ENCODE data around the gene RAB32. TPM values are rescaled to one million over a fixed set of nuclear protein-coding genes. Genes with fewer than 3 reads are reported as not detected.
"Not testable (repeated sequence)": the region's sequence is repeated elsewhere in the genome, so short reads cannot be mapped to it uniquely, and the experiment has no call there.

Gene RAB32
- total and polyA plus RNA-seq, 5 experiments from 2014 or later, result 0.14 to 0.49 (median 0.34) TPM; not detected in 1

DNA sequence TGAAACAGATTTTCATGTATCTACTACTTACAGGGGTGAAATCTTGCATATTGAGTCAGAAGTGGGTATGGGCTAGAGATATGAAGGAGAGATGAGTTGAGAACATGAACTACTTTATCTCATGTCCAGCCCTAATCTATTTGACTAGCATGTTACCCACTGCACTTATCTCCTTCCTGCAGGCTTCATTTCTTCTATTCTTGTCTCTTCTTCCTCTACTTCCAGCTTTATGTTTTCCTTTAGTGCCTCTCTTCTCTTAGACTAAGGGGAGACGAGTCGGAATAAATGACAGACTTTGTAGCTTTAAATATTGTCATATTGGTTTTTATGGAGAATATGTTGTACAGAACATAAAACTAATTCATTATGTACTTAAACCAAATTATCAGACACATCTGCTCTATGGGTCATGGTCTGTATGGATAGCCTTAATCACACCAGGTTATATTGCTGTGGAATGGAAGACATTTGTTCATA lies 5.3 kb downstream of the RAB32 start:
- peaks cover 0 to 3% (median 0%) of the 10 kb centered on the region in 9 donors for H3K9me3 Mint-ChIP-seq
- H3K27ac Mint-ChIP-seq, result no peak overlapping the region
- peaks cover 5 to 13% (median 10%) of the 10 kb centered on the region in 4 donors for H3K4me1 Mint-ChIP-seq
- POLR2A ChIA-PET, result no interaction called here
- H3K4me3 Mint-ChIP-seq, result no peak overlapping the region
- peaks cover 0 to 4% (median 0%) of the 10 kb centered on the region in 3 donors for H3K36me3 Mint-ChIP-seq
- ATAC-seq (no peak), DNase-seq (no peak)
- H3K27me3 Mint-ChIP-seq, result peaks cover 8 to 29% (median 15%) of the 10 kb centered on the region in 5 donors

- Mint-ChIP-seq H3K4me1 (peaks cover 0 to 2% (median 0%) of the 10 kb centered on the region in 4 donors), H3K36me3 (no peaks in the 10 kb centered on the region), H3K27ac (peak overlapping the region in 1 of 10 donors; percentile 67), H3K9me3 (no peaks in the 10 kb centered on the region), H3K4me3 (no peak overlapping the region), H3K27me3 (peaks cover 0 to 9% (median 0%) of the 10 kb centered on the region in 5 donors)
- ATAC-seq (no peak), DNase-seq (no peak)
- POLR2A ChIA-PET, result no interaction called here
These were observed 7.3 kb downstream of the RAB32 start for GRCh38 chr6:146550911-146551310.

DNA sequence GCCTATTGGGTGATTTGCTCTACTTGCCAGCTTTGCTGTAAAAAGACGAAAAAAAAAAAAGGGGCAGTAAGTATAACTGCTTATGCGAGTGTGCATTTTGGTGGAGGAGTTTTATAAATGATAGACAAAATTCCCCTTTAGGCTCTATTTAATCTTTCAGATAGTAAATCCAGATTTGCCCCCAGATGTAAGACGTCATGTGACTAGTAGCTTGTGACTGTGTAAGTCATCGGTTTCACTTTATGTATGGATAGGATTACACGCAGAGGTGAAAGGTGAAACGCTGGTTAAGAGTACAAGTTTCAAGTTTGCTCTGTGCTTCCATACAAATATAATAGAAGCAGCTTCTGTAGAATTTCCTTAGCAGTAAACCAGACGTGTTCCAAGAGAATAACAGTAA lies 7.9 kb downstream of the RAB32 start:
- peaks cover 0 to 1% (median 0%) of the 10 kb centered on the region in 4 donors for H3K4me1 Mint-ChIP-seq
- no peaks in the 10 kb centered on the region for H3K9me3 Mint-ChIP-seq
- DNase-seq (no peak), ATAC-seq (no peak)
- POLR2A ChIA-PET, result no interaction called here
- no peak overlapping the region for H3K4me3 Mint-ChIP-seq
- H3K27ac Mint-ChIP-seq, result no peak overlapping the region
- H3K36me3 Mint-ChIP-seq, result no peaks in the 10 kb centered on the region
- H3K27me3 Mint-ChIP-seq, result peaks cover 0 to 6% (median 0%) of the 10 kb centered on the region in 5 donors

GRCh38 chr6:146553377-146554135 lies 9.9 kb downstream of the RAB32 start:
- DNase-seq, result no peak
- no peak for ATAC-seq
- Mint-ChIP-seq H3K4me3 (no peak overlapping the region), H3K9me3 (no peaks in the 10 kb centered on the region), H3K36me3 (no peaks in the 10 kb centered on the region), H3K4me1 (peaks cover 0 to 1% (median 0%) of the 10 kb centered on the region in 4 donors), H3K27ac (no peak overlapping the region), H3K27me3 (no peaks in the 10 kb centered on the region)
- POLR2A ChIA-PET, result no interaction called here

- H3K4me1 Mint-ChIP-seq, result peaks cover 0 to 1% (median 0%) of the 10 kb centered on the region in 4 donors
- no peaks in the 10 kb centered on the region for H3K36me3 Mint-ChIP-seq
- no peak overlapping the region for H3K27ac Mint-ChIP-seq
- no peak for DNase-seq
- H3K27me3 Mint-ChIP-seq, result no peaks in the 10 kb centered on the region
- H3K9me3 Mint-ChIP-seq, result peaks cover 0 to 4% (median 0%) of the 10 kb centered on the region in 9 donors
- POLR2A ChIA-PET, result no interaction called here
- no peak for ATAC-seq
- H3K4me3 Mint-ChIP-seq, result no peak overlapping the region
These were observed 17.0 kb downstream of the RAB32 start for GRCh38 chr6:146560607-146561006.

DNA sequence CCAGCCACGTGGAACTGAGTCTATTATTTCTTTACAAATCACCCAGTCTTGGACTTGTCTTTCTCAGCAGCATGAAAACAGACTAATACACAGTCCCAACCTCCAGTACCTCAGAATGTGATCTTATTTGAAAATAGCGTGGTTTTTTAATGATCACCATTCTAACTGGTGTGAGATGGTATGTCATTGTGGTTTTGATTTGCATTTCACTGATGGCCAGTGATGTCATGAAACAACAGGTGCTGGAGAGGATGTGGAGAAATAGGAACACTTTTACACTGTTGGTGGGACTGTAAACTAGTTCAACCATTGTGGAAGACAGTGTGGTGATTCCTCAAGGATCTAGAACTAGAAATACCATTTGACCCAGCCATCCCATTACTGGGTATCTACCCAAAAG lies 23.0 kb downstream of the RAB32 start:
- H3K27me3 Mint-ChIP-seq, DNase-seq, ATAC-seq, H3K27ac Mint-ChIP-seq, H3K36me3 Mint-ChIP-seq, H3K4me3 Mint-ChIP-seq, POLR2A ChIA-PET, H3K4me1 Mint-ChIP-seq: not testable (repeated sequence)
- H3K9me3 Mint-ChIP-seq, result peaks cover 5 to 30% (median 14%) of the 10 kb centered on the region in 9 donors

DNA sequence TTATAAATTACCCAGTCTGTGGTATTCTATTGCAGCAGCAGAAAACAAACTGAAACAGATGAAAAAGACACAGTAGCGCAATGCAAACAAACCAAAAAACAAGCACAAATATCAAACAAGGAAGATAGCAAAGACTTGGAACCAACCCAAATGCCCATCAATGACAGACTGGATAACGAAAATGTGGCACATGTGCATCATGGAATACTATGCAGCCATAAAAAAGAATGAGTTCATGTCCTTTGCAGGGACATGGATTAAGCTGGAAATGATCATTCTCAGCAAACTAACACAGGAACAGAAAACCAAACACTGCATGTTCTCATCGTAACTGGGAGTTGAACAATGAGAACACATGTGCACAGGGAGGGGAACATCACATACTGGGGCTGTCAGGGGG lies 25.0 kb downstream of the RAB32 start:
- DNase-seq, POLR2A ChIA-PET, H3K27me3 Mint-ChIP-seq, H3K4me3 Mint-ChIP-seq, H3K4me1 Mint-ChIP-seq, H3K27ac Mint-ChIP-seq, H3K36me3 Mint-ChIP-seq, ATAC-seq: not testable (repeated sequence)
- peaks cover 5 to 35% (median 20%) of the 10 kb centered on the region in 9 donors for H3K9me3 Mint-ChIP-seq

DNA sequence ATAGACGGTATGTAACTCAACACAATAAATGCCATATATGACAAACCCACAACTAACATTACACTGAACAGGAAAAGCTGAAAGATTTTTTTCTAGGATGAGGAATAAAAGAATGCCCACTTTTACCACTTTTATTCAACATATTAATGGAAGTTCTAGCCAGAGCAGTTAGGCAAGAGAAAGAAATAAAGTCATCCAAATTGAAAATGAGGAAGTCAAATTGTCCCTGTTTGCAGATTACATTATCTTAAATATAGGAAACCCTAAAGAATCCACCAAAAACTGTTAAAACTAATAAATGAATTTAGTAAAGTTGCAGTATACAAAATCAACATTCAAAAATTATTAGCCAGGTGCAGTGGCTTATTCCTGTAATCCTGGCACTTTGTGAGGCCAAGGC lies 30.6 kb downstream of the RAB32 start:
- Mint-ChIP-seq H3K27ac (no peak overlapping the region), H3K4me1 (no peaks in the 10 kb centered on the region), H3K4me3 (no peak overlapping the region), H3K27me3 (no peaks in the 10 kb centered on the region), H3K9me3 (peaks cover 6 to 43% (median 19%) of the 10 kb centered on the region in 9 donors), H3K36me3 (peaks cover 0 to 7% (median 0%) of the 10 kb centered on the region in 3 donors)
- no peak for ATAC-seq
- POLR2A ChIA-PET, result no interaction called here
- no peak for DNase-seq

DNA sequence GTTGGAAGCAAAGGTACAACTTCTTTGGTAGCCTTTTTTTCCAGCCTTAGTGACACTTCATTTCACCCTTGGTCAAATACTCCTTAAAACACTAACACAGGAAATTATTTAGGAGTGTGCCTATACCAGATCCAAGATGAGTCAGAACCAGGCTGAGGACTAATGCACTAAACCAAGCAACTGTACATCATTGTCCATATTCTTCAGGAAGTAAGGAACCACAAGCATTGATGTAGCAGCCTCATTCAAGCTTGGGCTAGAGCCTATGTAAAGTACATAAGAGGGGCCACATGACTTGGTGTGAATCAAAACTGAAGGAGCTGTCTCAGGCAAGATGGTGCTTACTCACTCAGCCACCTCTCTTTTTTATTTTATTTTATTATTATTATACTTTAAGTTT lies 34.4 kb downstream of the RAB32 start:
- Mint-ChIP-seq H3K4me3 (no peak overlapping the region), H3K9me3 (peaks cover 0 to 15% (median 2%) of the 10 kb centered on the region in 9 donors), H3K27me3 (no peaks in the 10 kb centered on the region), H3K27ac (no peak overlapping the region), H3K4me1 (no peaks in the 10 kb centered on the region), H3K36me3 (no peaks in the 10 kb centered on the region)
- ATAC-seq (no peak), DNase-seq (no peak)
- POLR2A ChIA-PET, result no interaction called here

GRCh38 chr6:146581968-146582367 lies 38.3 kb downstream of the RAB32 start:
- H3K4me3 Mint-ChIP-seq, result no peak overlapping the region
- DNase-seq, result no peak
- H3K4me1 Mint-ChIP-seq, result no peaks in the 10 kb centered on the region
- no peak overlapping the region for H3K27ac Mint-ChIP-seq
- peaks cover 0 to 3% (median 0%) of the 10 kb centered on the region in 9 donors for H3K9me3 Mint-ChIP-seq
- POLR2A ChIA-PET, result no interaction called here
- no peaks in the 10 kb centered on the region for H3K36me3 Mint-ChIP-seq
- H3K27me3 Mint-ChIP-seq, result no peaks in the 10 kb centered on the region
- no peak for ATAC-seq

DNA sequence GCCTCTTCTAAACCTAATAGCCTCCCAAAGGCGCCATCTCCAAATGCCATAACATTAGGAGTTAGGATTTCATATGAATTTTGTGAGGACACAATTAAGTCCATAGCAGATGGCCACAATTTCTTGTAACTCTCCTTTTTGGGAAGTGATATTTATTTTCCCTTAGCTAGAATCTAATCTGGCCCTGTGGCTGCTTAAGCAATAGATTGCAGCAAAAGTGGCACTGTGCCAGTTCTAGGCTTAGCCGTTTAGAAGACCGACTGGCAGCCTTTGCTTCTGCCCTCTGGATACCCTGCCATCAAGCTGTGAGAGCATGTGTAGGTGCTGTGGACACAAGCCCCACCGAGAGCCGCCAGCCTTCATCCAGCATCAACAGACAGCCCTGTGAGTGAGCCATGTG lies 39.2 kb downstream of the RAB32 start:
- no peaks in the 10 kb centered on the region for H3K27me3 Mint-ChIP-seq
- H3K4me1 Mint-ChIP-seq, result no peaks in the 10 kb centered on the region
- H3K4me3 Mint-ChIP-seq, result no peak overlapping the region
- POLR2A ChIA-PET, result no interaction called here
- no peak overlapping the region for H3K27ac Mint-ChIP-seq
- peaks cover 0 to 3% (median 0%) of the 10 kb centered on the region in 9 donors for H3K9me3 Mint-ChIP-seq
- DNase-seq (no peak), ATAC-seq (no peak)
- H3K36me3 Mint-ChIP-seq, result no peaks in the 10 kb centered on the region

DNA sequence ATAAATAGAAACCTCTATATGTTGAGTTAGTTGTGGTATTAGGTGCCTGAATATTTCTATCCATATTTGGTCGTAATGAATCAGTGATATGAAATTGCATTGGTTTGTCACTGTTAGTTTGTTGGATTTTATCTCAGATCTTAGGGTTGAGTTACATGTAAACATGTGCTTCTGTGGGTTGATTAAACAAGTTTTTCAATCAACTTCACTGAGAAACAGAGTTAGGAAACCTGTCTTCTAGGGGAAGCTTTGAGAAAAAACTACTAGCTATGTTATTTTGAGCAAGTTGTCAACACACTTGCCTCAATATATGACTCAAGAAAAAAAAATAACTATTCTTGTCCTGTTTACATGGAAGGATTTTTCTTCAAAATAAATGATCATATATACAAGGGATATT lies 40.3 kb downstream of the RAB32 start:
- POLR2A ChIA-PET, result no interaction called here
- DNase-seq (no peak), ATAC-seq (no peak)
- no peaks in the 10 kb centered on the region for H3K36me3 Mint-ChIP-seq
- H3K27ac Mint-ChIP-seq, result no peak overlapping the region
- no peaks in the 10 kb centered on the region for H3K4me1 Mint-ChIP-seq
- no peak overlapping the region for H3K4me3 Mint-ChIP-seq
- peaks cover 0 to 3% (median 0%) of the 10 kb centered on the region in 9 donors for H3K9me3 Mint-ChIP-seq
- no peaks in the 10 kb centered on the region for H3K27me3 Mint-ChIP-seq

DNA sequence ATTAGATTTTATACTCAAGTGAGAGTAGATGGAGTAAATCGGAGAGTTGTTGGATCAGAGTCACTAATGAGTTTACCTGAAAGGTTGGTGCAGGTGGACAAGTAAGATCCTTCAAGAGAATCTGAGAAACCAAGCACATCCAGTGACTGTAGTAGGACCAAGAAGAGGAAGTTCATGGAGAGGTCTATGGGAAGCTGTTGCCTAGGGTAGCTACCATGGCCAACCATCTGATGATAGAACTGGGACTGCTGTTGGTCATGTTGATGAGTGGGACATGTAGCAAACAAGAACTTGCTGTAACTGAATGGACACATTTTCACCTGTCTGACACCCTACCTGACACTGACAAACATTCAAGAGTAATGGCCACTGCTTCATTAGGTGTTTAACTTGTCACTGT lies 43.8 kb downstream of the RAB32 start:
- DNase-seq, result no peak
- H3K9me3 Mint-ChIP-seq, result no peaks in the 10 kb centered on the region
- H3K27me3 Mint-ChIP-seq, result no peaks in the 10 kb centered on the region
- H3K4me1 Mint-ChIP-seq, result no peaks in the 10 kb centered on the region
- no peaks in the 10 kb centered on the region for H3K36me3 Mint-ChIP-seq
- no peak for ATAC-seq
- H3K4me3 Mint-ChIP-seq, result no peak overlapping the region
- H3K27ac Mint-ChIP-seq, result no peak overlapping the region
- POLR2A ChIA-PET, result no interaction called here

DNA sequence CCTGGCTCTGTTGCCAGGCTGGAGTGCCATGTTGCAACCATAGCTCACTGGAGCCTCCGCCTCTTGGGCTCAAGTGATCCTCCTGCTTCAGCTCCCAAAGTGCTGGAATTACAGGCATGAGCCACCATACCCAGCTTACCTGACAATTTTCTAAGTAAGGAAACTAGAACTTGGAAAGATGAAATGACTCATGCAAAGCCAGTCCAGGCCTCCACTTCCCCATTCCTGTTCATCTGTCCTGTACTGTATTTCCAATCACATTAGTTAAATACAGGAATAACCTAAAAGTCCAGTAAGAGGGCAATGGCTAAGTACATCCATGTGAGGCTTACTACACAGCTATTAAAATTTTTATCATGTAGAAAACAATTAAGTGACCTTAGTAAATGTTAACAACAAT lies 46.9 kb downstream of the RAB32 start:
- Mint-ChIP-seq H3K36me3 (no peaks in the 10 kb centered on the region), H3K27ac (no peak overlapping the region), H3K9me3 (peaks cover 0 to 3% (median 0%) of the 10 kb centered on the region in 9 donors), H3K4me3 (no peak overlapping the region), H3K4me1 (no peaks in the 10 kb centered on the region), H3K27me3 (peaks cover 0 to 3% (median 2%) of the 10 kb centered on the region in 5 donors)
- POLR2A ChIA-PET, result no interaction called here
- DNase-seq (no peak), ATAC-seq (no peak)

Data from naive thymus-derived CD8-positive, alpha-beta T cell (primary cell).